Measurements from ENCODE around the gene FCN1.

DNA sequence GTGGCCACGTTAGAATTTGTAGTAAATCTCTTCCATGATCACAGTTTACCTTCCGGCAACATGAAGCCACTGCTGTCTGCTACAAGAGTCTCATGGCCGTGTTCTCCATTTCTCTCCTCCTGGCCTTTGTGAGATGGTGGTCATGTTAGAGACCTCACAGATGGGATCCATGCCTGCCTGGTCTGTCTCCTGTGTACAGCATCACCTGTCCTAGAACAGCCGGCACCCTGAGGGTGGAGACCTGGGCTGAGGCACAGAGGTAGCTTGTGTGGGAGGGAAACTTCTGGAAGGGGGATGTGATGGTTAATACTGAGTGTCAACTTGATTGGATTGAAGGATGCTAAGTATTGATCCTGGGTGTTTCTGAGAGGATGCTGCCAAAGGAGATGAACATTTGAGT, 40.2 kb downstream of the FCN1 start:
- no peak for TF ChIP-seq RARB (CRISPR knock-in tag; IDR thresholded peaks at IDR 0.05)
- TF ChIP-seq, protein P1, sequence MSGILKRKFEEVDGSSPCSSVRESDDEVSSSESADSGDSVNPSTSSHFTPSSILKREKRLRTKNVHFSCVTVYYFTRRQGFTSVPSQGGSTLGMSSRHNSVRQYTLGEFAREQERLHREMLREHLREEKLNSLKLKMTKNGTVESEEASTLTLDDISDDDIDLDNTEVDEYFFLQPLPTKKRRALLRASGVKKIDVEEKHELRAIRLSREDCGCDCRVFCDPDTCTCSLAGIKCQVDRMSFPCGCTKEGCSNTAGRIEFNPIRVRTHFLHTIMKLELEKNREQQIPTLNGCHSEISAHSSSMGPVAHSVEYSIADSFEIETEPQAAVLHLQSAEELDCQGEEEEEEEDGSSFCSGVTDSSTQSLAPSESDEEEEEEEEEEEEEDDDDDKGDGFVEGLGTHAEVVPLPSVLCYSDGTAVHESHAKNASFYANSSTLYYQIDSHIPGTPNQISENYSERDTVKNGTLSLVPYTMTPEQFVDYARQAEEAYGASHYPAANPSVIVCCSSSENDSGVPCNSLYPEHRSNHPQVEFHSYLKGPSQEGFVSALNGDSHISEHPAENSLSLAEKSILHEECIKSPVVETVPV (CRISPR knock-in tag; IDR thresholded peaks at IDR 0.05) = no peak
- TF ChIP-seq ESRRG (CRISPR knock-in tag; IDR thresholded peaks at IDR 0.05) = no peak
- TF ChIP-seq, protein P2, sequence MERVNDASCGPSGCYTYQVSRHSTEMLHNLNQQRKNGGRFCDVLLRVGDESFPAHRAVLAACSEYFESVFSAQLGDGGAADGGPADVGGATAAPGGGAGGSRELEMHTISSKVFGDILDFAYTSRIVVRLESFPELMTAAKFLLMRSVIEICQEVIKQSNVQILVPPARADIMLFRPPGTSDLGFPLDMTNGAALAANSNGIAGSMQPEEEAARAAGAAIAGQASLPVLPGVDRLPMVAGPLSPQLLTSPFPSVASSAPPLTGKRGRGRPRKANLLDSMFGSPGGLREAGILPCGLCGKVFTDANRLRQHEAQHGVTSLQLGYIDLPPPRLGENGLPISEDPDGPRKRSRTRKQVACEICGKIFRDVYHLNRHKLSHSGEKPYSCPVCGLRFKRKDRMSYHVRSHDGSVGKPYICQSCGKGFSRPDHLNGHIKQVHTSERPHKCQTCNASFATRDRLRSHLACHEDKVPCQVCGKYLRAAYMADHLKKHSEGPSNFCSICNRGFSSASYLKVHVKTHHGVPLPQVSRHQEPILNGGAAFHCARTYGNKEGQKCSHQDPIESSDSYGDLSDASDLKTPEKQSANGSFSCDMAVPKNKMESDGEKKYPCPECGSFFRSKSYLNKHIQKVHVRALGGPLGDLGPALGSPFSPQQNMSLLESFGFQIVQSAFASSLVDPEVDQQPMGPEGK (CRISPR knock-in tag; IDR thresholded peaks at IDR 0.05; ENCODE audit: borderline replicate concordance) = no peak
- TF ChIP-seq ARNTL (CRISPR knock-in tag; IDR thresholded peaks at IDR 0.05; ENCODE audit: borderline replicate concordance, low read depth) = no peak
- no peak for TF ChIP-seq ZNF8 (CRISPR knock-in tag; IDR thresholded peaks at IDR 0.05)
- no peak for TF ChIP-seq ZNF565 (CRISPR knock-in tag; conservative IDR thresholded peaks at IDR 0.05; ENCODE audit: low read depth)
- no peak for TF ChIP-seq BACH2 (CRISPR knock-in tag; IDR thresholded peaks at IDR 0.05; ENCODE audit: borderline replicate concordance)
- TF ChIP-seq ZFP3 (CRISPR knock-in tag; IDR thresholded peaks at IDR 0.05) = no peak
- no peak for TF ChIP-seq GLIS3 (CRISPR knock-in tag; IDR thresholded peaks at IDR 0.05)
- TF ChIP-seq OSR1 (CRISPR knock-in tag; IDR thresholded peaks at IDR 0.05) = no peak
- TF ChIP-seq, protein P3, sequence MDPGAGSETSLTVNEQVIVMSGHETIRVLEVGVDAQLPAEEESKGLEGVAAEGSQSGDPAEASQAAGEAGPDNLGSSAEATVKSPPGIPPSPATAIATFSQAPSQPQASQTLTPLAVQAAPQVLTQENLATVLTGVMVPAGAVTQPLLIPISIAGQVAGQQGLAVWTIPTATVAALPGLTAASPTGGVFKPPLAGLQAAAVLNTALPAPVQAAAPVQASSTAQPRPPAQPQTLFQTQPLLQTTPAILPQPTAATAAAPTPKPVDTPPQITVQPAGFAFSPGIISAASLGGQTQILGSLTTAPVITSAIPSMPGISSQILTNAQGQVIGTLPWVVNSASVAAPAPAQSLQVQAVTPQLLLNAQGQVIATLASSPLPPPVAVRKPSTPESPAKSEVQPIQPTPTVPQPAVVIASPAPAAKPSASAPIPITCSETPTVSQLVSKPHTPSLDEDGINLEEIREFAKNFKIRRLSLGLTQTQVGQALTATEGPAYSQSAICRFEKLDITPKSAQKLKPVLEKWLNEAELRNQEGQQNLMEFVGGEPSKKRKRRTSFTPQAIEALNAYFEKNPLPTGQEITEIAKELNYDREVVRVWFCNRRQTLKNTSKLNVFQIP (CRISPR knock-in tag; IDR thresholded peaks at IDR 0.05; ENCODE audit: borderline replicate concordance, low read depth) = no peak
- no peak for TF ChIP-seq ZFP30 (CRISPR knock-in tag; IDR thresholded peaks at IDR 0.05)

All from SK-N-SH treated with all-trans-retinoic acid at 6 μM for 48 hours (cell line).